Stimulated activated CD4-positive, alpha-beta T cell treated with anti-CD3 and anti-CD28 coated beads, TNF-alpha, amount 100 ng/mL, for 4 hours (primary cell): ENCODE measurements around the gene LBHD1.
"Not testable (repeated sequence)": the region's sequence is repeated elsewhere in the genome, so short reads cannot be mapped to it uniquely, and the experiment has no call there.

Experiments used
- DNase-seq, 3 experiments: peaks; one replicate each; pipeline ENCODE4 v3.0.0-alpha.2; 2020; ENCODE audit warnings: low read depth in 3 of 3

Gene LBHD1

GRCh38 chr11:62665075-62665598 lies 6.9 kb downstream of the LBHD1 start, which contains the start of the genes C11orf98 and CSKMT:
Gene C11orf98, minus strand, starts transcription at chr11:62665210. Its CDS starts 41 bp downstream, at chr11:62665169.
Gene CSKMT, plus strand, starts transcription at chr11:62665312. Its CDS starts 568 bp downstream, at chr11:62665880.
- DNase-seq, result peak; percentile 92 to 95 (median 94)

DNA sequence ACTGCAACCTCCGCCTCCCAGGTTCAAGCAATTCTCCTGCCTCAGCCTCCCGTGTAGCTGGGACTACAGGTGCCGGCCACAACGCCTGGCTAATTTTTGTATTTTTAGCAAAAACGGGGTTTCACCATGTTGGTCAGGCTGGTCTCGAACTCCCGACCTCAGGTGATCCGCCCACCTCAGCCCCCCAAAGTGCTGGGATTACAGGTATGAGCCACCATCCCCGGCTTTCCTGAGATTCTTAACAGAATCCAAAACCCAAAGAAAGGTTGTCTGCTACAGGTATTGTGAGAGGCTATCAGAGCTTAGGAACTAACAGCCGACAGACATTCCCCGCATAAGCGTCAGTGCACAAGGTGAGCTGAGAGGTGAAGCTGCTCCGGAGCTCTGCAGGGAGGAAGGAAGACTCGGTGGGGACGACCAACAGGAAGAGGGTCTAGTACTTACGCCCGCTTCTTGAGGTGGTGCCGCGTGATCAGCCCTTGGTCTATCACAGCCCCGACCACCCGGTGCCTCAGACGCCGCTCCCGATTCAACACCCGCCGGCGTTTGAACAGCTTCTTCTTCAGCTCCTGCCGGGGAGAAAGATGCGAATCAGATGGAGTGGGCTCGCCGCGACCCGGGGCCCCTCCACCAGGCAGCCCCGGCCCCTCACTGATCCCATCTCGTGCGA lies 7.5 kb downstream of the LBHD1 start:
- DNase-seq, result no peak

DNA sequence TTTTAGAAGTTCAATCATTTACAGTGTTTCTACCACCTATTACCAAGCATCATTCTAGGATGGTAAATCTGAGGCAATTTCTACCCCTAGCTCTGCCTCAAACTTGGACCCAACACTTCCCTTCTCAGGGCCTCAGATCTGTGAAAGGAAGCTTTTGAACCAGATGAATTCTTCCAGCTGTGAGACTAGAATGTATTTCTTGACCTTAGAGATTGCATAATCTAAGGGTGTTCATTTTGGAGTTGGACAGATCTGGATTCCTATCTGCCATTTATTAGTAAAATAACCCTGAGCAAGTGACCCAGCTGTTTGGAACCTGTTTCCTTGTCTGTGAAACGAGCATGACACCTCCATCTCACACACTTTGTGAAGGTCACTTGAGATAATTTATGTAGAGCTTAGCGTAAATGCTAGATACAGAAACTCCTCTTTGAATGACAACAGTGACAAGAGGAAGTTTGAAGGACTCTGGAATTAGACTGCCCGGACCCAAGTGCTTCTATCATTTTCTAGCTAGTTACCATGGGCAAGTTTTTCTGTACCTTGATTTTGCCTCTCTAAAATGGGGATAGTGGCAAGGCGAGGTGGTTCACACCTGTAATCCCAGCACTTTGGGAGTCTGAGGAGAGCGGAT lies 15.2 kb downstream of the LBHD1 start:
- DNase-seq, result no peak

DNA sequence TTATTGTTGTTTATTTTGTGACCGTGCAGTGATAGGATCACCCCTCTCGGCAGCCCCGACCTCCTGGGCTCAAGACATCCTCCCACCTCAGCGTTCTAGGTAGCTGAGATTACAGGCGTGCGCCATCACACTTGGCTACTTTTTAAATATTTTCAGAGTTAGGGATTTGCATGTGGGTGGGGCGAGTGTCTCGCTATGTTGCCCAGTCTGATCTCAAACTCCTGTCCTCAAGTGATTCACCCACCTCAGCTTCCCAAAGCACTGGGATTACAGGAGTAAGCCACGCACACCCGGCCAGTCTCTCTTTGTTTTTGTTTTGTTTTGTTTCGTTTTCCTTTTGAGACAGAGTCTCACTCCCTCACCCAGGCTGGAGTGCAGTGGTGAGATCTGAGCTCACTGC lies 17.8 kb downstream of the LBHD1 start:
- no peak for DNase-seq

DNA sequence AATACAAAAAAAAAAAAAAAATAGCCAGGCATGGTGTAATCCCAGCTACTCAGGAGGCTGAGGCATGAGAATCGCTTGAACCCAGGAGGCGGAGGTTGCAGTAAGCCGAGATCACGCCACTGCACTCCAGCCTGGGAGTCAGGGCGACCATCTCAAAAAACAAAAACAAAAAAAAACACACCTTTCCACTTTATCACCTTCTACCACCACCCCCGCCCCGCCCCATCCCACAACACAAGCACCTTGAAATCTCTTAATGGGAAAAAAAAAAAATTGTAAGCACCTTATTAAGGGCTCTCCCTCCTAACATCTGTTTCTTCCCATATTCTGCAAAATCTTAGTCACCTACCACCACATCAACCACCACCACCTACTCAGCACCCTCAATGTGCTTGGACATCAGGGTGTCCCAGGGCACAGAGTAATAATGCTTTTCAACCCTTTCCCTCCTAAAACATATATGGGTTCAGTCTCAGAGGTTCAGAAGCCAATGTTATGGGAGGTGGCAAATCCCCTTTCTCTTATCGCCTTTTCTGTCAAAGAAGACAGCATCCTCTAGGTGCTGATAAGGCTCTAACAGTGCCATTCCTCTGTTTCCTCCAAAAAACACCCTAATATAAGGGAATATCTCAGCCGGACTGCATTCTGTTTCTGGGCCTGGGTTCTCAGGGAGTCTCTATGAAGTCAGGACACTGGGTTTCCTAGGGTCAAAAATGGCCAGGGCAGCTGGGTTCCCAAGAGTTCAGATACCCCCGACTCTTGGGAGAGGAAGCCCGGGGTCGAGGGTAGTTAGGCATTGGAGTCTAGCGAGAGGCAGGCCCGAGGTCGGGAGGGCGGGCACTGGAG lies 19.7 kb downstream of the LBHD1 start:
- DNase-seq, result no peak

DNA sequence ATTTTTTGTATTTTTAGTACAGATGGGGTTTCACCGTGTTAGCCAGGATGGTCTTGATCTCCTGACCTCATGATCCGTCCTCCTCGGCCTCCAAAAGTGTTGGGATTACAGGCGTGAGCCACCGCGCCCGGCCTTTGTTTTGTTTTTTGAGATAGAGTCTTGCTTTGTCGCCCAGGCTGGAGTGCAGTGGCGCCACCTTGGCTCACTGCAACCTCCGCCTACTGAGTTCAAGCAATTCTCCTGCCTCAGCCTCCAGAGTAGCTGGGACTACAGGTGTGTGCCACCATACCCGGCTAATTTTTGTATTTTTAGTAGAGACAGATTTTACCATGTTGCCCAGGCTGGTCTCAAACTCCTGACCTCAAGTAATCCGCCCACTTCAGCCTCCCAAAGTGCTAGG lies 21.8 kb downstream of the LBHD1 start:
- not testable (repeated sequence) for DNase-seq

- DNase-seq, result no peak
Observed at GRCh38 chr11:62649486-62649885, 22.6 kb downstream of the LBHD1 start.

GRCh38 chr11:62648967-62649364 lies 23.1 kb downstream of the LBHD1 start:
- no peak for DNase-seq

- no peak for DNase-seq
Observed at GRCh38 chr11:62648185-62648966, 23.7 kb downstream of the LBHD1 start.

DNA sequence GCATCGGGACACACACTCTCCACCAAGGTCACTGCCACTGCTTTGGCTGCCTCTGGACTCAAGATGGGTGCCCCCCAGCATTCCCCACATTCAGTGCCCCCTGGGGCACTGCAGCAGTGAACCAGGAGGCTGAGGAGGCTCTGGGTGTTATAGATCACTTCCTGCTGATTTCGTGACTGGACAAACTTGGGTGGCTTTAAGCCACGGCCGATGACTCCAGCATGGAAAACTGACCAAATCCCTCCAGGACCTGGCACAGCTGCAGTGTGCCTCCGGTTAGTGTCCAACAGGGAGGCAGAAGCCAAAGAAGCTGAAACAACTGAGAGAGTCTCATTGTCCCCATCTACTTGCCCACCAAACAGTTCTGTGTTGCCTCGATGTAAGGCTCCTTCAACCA lies 24.5 kb downstream of the LBHD1 start:
- no peak for DNase-seq

GRCh38 chr11:62646825-62647608 lies 25.1 kb downstream of the LBHD1 start:
- no peak for DNase-seq

GRCh38 chr11:62645946-62646824 lies 25.9 kb downstream of the LBHD1 start, which contains the start of gene GANAB:
Gene GANAB, minus strand, starts transcription at chr11:62646613. Its CDS starts 14 bp downstream, at chr11:62646599.
- DNase-seq, result peak; percentile 98 to 99 (median 99)

GRCh38 chr11:62645671-62645945 lies 26.5 kb downstream of the LBHD1 start:
- no peak for DNase-seq

DNA sequence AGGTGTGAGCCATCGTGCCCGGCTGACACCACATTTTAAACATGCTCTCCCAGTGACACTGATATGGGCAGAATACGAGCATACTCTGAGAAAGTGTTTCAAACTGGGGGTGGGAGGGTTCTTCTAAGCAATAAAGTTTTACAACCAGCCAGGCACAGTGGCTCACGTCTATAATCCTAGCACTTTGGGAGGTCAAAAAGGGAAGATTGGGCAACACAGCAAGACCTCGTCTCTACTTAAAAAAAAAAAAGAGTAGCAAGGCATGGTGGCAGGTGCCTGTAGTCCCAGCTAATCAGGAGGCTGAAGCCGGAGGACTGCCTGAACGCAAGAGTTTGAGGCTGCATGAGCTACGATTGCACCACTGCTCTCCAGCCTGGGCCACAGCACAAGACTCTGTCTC lies 27.8 kb downstream of the LBHD1 start:
- no peak for DNase-seq

DNA sequence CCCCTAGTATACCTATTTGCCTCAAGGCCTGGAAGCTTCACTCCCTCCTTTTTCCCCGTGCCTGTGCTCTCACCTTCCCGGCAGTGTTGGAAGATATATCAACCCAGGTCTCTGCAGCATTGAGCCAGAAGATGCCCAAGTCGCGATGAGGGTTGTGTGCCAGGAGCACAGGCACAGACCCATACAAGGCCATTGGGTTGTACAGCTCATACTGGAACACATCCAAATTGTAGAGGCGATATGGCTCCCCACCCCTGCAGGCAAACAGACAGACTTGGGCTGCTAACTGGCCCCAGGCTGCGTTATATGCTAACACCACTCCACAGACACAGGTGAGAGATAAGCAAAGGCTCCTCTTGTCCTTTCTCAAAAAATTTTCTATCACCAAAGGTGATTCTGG lies 39.6 kb downstream of the LBHD1 start:
- no peak for DNase-seq

DNA sequence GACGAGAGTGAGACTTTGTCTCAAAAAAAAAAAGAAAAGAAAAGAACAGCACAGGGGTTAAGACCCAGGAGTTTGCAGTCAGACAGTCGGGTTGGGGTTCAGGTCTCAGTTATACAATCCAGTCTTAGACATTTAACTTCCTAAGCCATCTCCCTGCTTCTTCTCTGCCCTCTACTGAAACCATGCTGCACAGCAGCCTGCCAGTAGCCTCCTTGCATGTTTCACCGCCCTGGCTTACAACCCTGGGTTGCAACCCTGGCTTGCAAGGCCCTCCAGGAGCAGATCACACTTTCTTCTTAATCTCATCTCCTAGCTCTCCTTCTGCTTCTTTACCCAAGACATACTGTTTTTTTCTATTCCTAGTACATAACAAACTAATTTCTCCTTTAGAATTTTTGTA lies 44.4 kb downstream of the LBHD1 start:
- DNase-seq, result no peak

DNA sequence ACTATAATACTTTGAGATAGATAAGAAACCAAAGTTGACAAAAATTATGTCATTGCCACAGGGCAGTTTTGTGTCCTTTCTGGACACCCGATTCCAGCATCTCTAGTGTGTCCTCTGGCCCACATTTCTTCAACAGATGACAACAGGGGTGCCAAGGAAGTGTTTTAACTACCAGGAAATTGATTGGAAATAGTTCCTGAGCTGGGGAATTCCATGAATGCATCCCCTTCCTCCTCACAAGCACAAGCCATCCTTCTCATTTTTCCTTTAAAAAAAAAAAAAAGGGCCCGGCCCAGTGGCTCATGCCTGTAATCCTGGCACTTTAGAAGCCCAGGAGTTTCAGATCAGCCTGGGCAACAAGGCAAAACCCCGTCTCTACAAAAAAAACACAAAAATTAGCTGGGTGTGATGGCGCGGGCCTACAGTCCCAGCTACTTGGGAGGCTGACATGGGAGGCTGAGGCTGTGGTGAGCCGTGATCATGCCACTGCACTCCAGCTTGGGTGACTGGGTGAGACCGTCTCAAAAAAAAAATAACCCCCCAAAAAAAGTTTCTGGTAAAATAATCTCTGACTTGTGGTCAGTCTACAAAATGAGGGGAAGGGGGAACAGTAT lies 49.5 kb downstream of the LBHD1 start:
- DNase-seq, result no peak

- peak; percentile 93 to 97 (median 93) for DNase-seq
Observed at GRCh38 chr11:62621567-62622470, 50.2 kb downstream of the LBHD1 start, which contains the start of gene B3GAT3. Gene B3GAT3, minus strand, starts transcription at chr11:62621986. Its CDS starts 39 bp downstream, at chr11:62621947.
